PFSK-1 (cell line): ENCODE results near the gene DYDC2.

Source experiments
- FOXP2 ChIP-seq: optimal IDR thresholded peaks from 2 replicates; pipeline ENCODE3; 2011; ENCODE audit warnings: borderline replicate concordance, control low read depth, inconsistent platforms; ENCODE audit not compliant: insufficient read depth; ENCODE audit errors: extremely low read length, extremely low read depth
- POLR2AphosphoS5 ChIP-seq: IDR thresholded peaks from 2 replicates; pipeline ENCODE4 v1.6.1; 2012; ENCODE audit warnings: low read depth, mild to moderate bottlenecking, control low read depth, low read length, moderate library complexity
- SIN3A ChIP-seq: IDR thresholded peaks from 2 replicates; pipeline ENCODE4 v1.6.1; 2012; ENCODE audit warnings: mild to moderate bottlenecking, low read length, moderate library complexity, borderline replicate concordance; ENCODE audit not compliant: insufficient read depth
- TAF1 ChIP-seq: IDR thresholded peaks from 2 replicates; pipeline ENCODE4 v1.6.1; 2012; ENCODE audit warnings: low read length, control low read depth, borderline replicate concordance; ENCODE audit not compliant: insufficient read depth
- TF ChIP-seq, protein P1 (sequence below), 2 experiments: IDR thresholded peaks; 2 replicates each; pipeline versions ENCODE4 v1.6.1 to v1.8.0; 2011 to 2012; ENCODE audit warnings: low read depth in 2 of 2, low read length in 2 of 2, control low read depth in 1 of 2, inconsistent platforms in 1 of 2, mild to moderate bottlenecking in 1 of 2, moderate library complexity in 1 of 2; ENCODE audit not compliant: insufficient read depth in 1 of 2

The DYDC2 gene

DNA sequence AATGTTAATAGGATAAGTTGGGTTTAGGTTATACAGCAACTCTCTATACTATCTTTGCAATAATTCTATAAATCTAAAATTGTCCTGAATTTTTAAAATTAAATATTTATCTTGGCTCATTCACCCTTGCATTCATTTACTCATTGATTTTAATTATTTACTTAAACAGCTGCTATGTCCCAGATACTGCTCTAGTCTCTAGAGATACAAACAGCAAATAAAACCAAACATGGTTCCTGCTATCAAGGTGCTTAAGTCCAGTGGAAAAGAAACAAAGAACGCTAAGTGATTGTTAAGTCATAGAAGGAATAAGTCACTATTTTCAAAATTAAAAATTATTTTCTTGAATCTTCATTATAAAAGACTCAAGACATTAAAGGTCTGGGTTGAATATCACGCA lies 37.3 kb upstream of the DYDC2 start:
- TF ChIP-seq TAF1 (no peak), FOXP2 (no peak), SIN3A (no peak), POLR2AphosphoS5 (no peak)
- TF ChIP-seq, protein P1, sequence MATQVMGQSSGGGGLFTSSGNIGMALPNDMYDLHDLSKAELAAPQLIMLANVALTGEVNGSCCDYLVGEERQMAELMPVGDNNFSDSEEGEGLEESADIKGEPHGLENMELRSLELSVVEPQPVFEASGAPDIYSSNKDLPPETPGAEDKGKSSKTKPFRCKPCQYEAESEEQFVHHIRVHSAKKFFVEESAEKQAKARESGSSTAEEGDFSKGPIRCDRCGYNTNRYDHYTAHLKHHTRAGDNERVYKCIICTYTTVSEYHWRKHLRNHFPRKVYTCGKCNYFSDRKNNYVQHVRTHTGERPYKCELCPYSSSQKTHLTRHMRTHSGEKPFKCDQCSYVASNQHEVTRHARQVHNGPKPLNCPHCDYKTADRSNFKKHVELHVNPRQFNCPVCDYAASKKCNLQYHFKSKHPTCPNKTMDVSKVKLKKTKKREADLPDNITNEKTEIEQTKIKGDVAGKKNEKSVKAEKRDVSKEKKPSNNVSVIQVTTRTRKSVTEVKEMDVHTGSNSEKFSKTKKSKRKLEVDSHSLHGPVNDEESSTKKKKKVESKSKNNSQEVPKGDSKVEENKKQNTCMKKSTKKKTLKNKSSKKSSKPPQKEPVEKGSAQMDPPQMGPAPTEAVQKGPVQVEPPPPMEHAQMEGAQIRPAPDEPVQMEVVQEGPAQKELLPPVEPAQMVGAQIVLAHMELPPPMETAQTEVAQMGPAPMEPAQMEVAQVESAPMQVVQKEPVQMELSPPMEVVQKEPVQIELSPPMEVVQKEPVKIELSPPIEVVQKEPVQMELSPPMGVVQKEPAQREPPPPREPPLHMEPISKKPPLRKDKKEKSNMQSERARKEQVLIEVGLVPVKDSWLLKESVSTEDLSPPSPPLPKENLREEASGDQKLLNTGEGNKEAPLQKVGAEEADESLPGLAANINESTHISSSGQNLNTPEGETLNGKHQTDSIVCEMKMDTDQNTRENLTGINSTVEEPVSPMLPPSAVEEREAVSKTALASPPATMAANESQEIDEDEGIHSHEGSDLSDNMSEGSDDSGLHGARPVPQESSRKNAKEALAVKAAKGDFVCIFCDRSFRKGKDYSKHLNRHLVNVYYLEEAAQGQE (IDR thresholded peaks at IDR 0.05; ENCODE audit: insufficient read depth in 1 of 2, low read depth in 2 of 2, low read length in 2 of 2) = no peak

DNA sequence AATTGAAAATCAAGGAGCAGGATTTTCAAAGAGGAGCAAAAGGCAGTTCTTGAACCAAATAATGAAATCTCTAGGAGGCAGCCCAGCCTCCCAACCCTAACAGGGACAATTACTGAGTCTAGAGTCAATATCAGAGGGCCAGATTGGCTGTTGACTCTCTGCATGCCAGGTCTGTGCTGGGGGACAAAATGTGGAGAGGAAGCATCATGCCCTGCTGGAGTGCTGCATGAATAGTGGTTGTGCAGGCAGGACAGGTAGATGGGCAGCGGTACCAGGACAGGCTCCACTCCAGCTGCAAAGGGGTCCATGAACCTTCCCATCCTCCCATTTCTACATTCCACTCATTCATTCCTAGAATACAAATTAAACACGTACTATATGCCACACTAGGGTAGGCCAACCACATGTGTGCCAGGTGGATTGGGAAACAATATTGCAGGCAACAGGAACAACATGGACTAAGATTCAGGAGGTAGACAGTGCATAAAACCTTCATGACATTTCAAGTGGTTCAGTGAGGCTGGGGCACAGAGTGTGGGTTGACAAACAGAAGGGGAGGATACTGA lies 36.8 kb upstream of the DYDC2 start:
- TF ChIP-seq FOXP2 = no peak
- no peak for TF ChIP-seq SIN3A
- no peak for TF ChIP-seq TAF1
- TF ChIP-seq POLR2AphosphoS5 = no peak
- TF ChIP-seq, protein P1 (IDR thresholded peaks at IDR 0.05; ENCODE audit: insufficient read depth in 1 of 2, low read depth in 2 of 2, low read length in 2 of 2) = no peak

DNA sequence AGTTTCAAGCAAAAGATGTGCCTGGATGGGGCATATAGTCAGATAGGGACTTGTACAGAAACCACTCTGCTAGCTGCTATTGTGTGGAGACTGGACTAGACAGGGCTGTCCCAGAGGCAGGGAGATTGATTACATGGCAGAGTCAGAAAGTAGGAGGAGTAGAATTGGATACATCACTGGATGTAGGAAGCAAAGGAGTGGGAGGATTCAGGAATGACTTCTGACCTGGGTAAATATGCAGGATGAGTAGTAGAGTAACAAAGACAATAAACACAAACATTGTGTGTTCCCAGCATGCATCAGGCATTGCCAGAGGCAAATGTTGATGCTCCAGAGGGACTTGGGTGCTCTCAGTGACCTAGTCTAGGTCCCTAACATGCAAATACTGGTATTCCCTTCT lies 36.2 kb upstream of the DYDC2 start:
- TF ChIP-seq, protein P1 (IDR thresholded peaks at IDR 0.05; ENCODE audit: insufficient read depth in 1 of 2, low read depth in 2 of 2, low read length in 2 of 2) = no peak
- TF ChIP-seq FOXP2 = no peak
- no peak for TF ChIP-seq TAF1
- TF ChIP-seq SIN3A = no peak
- no peak for TF ChIP-seq POLR2AphosphoS5

DNA sequence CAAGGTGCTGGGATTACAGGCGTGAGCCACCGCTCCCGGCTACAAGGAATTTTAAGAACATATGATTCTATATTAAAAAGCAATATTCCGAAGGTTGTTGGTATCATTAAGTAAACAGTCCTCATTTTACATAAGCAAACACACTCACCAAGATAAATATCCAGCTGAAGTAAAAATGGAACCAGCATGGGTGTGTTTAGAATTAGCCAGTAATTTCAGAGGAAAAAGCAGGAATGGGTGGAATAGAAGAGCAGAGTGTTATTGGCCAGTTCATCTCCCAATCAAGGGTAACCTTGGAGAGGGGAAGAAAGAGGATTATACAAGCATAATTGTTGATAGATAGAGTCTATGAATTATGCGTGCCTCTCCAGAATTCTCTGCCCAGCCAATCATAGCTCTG lies 35.4 kb upstream of the DYDC2 start:
- TF ChIP-seq TAF1 (no peak), POLR2AphosphoS5 (no peak), SIN3A (no peak), FOXP2 (no peak)
- TF ChIP-seq, protein P1 (IDR thresholded peaks at IDR 0.05; ENCODE audit: insufficient read depth in 1 of 2, low read depth in 2 of 2, low read length in 2 of 2) = no peak

DNA sequence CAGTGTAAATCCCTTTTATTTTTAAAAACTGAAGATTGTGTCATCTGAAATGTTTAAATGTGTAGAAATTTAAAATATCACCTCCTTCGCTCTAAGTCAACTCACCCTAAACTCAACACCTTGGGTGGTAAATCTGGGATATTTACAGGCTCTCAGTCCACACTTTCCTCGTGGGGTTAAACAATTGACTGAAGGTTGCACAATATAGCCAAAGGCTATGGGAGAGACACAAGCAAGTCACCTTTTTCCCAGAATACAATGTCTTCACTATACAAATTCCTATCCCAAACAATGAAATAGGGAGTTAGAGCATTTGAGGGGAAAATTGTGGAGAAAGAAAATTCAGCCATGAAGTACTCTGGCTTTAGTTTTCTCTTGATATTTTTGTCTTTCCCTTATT lies 34.4 kb upstream of the DYDC2 start:
- TF ChIP-seq TAF1 (no peak), POLR2AphosphoS5 (no peak)
- TF ChIP-seq, protein P1 (IDR thresholded peaks at IDR 0.05; ENCODE audit: insufficient read depth in 1 of 2, low read depth in 2 of 2, low read length in 2 of 2) = no peak
